GM20431 (cell line): ENCODE data around the gene LAPTM4A.
"Not testable (repeated sequence)": the region's sequence is repeated elsewhere in the genome, so short reads cannot be mapped to it uniquely, and the experiment has no call there.

Source experiments
- in situ Hi-C: fragments of 300-500 bp; cut with MseI, MboI; formaldehyde crosslinking; loops from one replicate; pipeline ENCODE4 v1.15.0; 2020; ENCODE audit warnings: low sequenced_read_pairs; ENCODE audit not compliant: unreplicated experiment

Gene LAPTM4A

DNA sequence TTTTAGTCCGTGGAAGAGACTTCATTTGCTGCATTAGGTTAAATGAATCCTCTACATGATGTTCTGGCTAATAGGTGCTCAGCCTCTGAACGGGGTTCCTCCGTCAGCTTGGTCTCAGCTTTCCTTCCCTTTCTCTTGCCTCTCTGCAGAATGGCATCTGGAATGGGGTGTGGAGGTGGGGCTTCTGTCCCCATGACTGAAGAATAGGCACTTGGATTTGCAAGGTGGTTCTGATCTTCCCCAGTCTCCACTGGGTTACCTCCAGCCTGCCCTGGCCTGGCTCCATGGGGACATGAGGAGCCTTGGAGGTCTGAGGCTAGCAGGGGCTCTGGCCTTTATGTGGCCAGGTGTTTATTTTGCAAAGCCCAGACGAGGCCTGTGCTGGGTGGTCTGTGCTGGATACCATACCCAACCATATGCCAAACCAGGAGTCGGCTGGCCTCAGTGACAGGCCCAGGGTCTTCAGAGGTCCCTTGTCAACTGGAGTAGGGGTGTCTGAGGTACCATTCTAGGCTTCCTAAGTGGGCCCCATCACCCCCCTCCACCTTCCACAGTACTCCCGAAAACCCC, 28.2 kb upstream of the LAPTM4A start:
- in situ Hi-C loops: no loop called here

DNA sequence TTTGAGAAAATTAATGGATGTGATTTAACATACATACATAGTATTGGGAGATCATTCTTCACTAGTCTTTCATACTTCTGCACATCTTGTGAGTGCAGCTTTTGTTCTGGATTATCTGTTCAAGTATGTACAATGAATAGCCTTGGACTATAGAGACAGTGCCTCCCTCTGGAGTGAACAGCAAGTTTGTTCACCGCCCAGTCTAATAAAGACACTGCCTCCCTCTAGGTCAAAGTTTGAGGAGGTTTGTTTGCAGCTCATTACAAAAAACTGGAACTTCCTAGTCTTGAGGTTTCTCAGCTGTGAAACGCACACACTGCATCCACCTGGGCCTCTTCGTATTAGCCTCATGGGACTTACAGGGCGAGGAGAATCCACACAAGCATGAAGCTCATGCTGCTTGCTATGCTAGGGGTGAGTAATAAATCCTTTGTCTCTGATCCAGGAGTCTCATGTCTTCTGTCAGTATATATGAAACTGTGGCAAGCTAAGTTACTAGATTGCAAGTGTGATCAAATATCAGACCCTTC, 26.0 kb upstream of the LAPTM4A start:
- in situ Hi-C loops: no loop called here

DNA sequence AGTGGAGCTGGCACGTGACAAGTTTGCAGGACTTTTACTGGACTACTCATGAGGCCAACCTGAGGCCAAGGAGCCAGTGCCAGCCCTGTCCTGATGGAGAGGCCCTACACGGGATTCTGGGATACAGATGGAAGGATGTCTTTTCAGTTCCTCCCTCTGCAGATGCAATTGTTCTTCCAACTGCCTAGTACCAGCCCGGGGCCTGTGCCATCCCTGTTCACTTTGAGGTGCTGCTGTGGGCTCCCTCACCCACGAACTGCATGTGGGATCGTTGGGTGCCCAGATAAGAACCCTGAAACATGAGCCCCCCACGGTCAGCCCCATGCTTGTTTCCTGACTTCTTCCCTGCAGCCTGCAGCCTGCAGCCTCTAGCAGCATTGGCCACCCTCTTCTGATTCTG, 25.3 kb upstream of the LAPTM4A start:
- in situ Hi-C loops: no loop called here

DNA sequence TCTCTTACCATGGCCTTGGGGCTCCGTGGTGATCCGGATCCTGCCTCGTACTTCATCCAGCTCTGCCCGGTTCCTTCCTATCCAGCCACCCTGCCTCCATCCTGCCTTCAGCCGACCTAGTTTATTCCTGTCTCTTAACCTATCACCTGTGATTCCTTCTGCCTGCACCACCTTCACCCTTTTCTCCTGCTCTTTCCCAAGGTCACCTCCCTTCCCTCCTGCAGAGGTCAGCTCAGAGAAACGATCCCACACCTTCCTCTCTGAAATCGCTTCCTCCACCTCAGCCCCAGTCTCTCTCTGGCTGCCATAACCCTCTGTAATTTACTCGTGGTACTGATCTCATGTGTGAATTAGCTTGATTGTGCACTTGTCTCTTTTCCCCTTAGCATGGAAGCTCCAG, 23.5 kb upstream of the LAPTM4A start:
- in situ Hi-C loops: no loop called here

DNA sequence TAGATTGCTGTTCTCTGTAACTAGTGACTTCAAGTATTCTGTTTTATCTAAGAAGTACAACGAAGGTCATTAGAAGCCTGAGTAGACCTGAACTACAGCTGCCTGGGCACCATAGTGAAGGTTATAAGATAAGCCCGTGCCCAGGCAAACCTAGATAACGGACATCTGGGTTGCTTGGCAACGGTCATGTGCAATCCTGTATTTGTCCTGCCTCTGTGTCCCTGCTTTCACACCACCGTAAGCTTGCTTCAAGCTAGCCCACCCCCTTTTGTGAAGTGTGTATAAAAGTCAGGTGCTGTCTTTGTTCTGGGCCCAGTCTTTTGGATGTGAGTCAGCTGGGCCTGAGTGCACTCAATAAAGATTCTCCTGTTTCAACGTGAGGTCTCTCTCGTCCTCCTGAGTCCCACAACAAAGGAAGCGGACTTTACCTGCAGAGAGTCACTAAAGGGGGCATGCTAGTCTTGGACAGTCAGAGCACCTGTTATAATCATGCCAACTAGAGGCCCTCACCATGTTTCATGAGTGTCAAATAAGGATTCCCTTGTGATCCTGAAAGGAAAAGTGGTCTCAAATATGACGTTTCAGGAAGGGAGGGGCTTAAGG, 22.7 kb upstream of the LAPTM4A start:
- in situ Hi-C loops: not testable (repeated sequence)

DNA sequence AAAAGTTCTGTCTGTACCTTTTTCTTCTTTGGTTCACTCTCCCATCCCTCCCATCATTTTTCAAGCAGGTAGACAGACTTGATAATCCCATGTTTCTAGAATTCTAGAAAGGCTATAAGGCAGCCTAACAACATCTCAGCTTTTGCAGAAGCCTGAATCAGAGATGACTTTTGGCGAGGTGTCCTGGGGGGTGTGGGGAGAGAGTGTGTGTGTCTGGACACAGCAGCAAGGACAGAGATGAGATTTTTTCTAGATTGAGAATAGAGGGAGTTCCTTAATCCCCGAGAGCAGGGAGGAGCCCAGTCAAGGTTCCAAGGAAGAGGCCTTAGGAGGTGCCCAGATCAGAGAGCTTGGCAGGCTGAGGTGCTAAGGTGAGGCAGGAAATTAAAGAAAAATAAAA, 22.0 kb upstream of the LAPTM4A start:
- in situ Hi-C loops: no loop called here

DNA sequence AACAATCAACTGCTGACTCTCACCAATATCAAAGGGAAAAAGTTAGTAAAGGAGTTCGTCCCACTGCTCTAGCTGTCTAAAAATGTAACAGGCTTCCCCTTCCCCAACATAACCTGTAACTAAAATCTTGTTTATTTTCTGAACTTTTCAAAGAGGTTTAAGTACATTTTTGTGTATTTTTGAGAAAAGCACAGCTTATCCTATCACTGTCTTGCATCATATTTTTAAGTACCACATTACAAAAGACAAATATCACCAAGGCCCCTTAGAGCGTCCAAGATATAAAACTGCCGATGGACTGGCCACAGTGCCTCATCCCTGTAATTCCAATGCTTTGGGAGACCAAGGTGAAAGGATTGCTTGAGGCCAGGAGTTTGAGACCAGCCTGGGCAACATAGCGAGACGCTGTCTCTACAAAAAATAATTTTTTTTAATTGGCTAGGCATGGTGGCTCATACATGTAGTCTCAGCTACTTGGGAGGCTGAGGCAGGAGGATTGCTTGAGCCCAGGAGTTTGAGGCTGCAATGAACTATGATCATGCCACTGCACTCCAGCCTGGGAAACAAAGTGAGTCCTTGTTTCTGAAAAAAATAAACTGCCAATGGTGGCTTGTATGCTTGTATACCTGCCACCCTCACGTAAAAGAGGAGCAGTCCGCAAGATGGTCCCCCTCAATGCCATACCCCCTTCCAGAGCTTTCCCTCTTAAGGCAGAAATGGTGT, 21.2 kb upstream of the LAPTM4A start:
- in situ Hi-C loops: no loop called here

DNA sequence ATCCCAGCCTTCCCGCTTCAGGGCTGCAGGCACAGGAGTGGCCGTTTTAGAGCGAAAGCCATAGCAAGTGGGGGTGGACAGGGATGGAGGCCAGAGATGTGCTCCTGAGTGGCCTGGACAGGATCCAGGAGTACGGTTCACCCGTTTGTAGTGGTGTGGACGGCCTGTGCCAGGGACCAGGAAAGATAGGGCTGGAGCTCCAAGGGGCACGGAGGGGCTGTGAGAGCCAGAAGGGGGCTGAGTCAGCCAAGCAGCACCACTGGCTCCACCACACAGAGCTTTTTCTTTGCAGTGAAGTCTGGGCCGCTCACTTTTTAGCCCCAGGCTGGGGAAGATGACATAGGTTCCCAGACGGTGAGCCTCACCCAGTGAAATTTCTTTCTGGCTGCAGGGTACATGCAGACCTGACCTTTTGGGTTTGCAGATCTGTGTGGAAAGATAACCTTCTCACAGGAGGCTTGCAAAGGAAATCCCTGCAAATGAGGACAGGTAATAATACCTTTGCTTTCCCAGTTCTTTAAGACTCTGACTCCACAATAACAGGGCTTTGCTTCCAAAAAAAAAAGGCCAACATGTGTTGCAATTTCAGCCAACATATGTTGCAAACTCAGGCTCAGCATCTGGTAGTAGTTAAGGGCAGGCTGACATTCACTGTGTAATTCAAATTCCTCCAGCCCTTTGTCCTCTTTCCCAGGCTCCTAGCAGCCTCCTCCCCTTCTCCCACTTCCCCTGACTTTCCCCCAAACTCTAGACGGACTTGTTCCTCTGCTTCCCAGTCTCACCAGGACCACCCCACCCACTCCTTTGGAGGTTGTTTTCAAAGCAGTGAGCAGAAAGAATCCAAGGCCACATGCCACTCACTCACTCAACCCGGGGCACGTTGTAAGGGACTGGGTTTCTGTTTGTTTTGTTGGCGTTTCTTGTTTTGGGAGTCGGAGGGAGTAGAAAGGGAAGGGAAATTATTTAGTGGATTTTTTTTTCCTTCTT, 20.3 kb upstream of the LAPTM4A start:
- in situ Hi-C loops: no loop called here

DNA sequence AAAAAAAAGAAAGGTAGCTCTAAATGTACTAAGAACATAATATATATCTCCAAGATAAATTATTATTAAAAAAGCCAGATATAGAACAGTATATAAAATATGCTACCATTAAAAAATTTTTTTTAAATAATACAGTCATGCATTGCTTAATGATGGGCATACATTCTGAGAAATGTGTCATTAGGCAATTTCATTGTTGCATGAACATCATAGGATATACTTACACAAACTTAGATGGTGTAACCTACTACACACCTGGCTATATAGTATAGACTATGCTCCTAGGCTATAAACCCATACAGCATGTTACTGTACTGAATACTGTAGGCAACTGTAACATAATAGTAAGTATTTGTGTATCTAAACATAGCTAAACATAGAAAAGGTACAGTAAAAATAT, 18.3 kb upstream of the LAPTM4A start:
- in situ Hi-C loops: no loop called here

DNA sequence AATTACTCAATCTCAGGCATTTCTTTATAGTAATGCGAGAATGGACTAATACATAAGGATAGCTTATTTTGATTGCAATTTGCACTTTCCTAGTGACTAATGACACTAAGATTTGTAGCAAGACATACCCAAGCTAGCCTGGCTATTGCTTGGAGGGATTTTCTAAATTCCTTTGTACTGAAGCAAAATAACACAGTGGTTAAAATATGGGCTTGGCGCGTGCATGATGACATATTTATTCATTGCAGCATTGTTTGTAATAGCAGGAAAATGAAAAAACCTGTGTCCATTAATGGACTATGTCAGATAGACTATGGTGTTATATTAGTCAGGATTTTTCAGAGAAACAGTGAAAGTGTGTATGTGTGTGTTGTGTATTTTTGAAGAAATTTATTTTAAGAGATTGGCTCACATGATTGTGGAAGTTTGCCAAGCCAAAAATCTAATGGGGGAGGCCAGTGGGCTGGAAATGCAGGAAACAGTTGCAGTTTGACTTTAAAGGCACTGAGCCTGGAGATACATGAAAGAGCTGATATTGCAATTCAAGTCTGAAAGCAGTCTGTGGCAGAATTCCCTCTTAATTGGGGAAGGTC, 16.7 kb upstream of the LAPTM4A start:
- in situ Hi-C loops: no loop called here

DNA sequence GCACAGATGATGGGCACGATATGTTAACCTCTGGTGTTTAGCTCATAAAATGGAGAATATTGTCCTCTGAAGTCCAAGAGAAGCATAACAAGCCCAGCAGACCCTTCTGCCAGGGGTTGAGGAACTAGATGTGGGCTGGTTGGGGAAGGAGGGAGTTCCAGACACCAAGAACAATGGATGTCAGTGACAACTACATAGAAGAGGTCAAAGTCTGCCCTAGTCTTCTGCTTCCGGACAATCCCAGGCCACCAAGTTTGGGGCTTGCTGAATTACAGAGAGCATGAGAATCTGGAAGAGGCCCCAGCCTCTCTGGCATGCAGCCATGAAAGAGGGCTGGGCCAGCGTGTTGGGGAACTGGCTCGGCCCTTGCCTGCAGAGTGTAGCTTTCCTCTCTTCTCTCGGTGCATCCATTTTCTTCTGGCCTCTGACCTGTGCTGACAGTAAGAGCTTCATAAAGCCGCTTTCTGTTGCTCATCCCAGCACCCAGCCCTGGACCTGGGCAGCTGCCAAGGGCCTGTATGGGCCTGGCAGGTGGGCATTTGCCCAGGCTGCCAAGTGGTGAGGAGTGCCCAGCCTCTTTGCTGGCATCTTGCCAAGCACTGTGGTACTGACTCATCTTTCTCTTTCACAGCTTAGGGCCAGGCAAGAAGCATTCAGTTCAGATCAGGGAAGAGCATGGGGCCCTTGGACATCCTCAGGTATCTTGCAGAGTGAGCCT, 14.6 kb upstream of the LAPTM4A start:
- in situ Hi-C loops: no loop called here

DNA sequence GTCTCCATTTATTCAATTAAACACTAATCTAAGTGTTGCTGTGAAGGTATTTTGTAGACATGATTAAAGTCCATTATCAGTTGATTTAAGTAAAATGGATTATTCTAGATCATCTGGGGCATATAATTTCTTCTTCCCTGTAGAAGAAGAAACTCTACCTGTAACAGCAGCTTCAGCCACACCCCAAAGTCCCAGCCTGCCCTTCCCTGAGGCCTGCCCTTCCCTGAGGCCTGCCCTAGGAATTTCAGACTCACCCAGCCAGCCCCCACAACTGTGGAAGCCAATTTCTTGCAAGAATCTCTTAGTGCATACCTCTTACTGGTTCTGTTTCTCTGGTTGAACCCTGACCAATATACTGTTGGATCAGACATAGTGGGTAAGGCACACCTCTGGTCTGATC, 13.4 kb upstream of the LAPTM4A start:
- in situ Hi-C loops: no loop called here

DNA sequence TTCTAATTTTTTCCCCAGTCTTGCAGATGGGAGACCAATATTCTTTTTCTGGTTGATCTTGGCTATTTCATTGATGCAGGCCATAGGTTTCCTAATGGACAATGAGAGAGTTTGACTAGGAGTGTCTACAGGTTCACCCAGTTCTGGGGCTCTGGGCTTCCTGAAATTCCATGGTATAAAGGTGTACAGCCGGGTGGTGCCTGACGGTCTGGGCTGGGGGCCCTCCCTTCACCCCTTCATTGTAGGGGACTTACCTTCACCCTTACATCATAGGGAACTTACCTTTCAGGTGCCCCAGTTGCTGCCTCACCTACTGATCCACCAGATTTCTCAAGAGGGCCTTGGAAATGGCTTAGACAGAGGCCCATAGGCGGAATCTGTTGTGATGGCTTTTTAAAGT, 13.0 kb upstream of the LAPTM4A start:
- in situ Hi-C loops: no loop called here

DNA sequence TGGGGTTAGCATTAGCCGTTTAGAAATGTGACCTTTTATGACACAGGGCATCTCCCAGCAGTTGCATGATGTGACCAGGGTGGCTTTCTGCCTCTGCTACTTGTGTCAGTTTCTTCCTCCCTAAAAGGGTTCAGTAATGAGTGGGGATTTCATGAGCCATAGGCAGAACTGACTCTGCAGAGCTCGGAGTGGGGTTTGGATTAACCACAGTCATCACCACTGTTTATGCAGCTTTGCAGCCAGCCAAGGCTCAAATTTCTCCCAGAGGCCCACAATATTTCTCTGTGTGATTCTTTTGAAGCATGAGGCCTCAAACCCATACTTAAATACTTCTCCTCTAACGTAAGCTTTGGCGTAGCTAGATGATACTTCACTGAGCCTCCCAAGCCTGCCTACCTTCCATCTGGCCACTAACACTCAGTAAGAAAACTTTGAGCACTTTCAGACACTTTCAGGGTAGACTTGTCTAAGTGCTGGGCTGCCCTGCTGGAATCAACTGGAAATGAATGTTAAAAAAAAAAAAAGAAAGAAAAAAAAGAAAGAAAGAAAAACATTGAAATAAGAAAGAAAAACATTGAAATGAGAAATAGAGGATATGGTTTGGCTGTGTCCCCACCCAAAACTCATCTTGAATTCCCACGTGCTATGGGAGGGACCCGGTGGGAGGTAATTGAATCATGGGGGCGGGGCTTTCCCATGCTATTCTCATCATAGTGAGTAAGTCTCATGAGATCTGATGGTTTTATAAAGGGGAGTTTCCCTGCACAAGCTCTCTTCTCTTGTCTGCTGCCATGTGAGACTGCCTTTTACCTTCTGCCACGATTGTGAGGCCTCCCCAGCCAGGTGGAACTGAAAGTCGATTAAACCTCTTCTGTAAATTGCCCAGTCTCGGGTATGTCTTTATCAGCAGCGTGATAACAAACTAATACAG, 11.5 kb upstream of the LAPTM4A start:
- in situ Hi-C loops: no loop called here

DNA sequence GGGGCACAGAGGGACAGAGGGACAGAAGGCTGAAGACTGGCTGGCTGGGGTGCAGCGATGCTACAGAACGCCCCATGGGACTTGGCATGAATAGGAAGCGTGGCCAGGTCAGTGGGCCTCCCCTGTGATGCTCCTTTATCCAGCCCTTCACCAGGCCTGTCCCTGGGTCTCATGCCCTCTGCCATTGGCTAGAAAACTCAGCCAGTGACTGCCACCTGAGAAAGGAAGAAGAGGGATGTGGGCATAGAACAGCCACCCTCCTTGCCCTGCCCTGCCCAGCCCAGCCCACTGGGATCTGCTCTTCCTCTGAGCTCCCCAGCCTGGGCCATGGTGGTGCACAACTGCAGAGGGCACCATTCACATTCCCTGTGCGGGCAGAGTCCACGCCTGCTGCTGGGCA, 10.5 kb upstream of the LAPTM4A start:
- in situ Hi-C loops: no loop called here

DNA sequence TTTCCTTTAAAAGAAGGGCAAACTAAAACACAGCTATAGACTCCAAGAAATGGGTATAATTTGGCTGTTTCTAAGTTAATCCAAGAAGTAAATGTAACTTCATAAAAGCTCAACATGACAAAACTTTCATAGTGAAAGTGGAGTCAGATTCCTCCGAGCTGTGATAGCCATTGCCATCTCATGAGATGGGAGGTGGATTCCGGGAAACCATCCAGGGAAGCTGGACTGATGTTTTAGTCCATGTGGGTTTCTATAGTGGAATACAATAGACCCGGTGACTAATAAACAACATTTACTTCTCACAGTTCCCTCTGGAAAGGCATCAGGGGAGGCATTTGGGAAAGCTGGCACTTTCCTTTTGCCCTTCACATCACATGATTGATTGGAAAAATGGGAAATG, 10.0 kb upstream of the LAPTM4A start:
- in situ Hi-C loops: no loop called here

DNA sequence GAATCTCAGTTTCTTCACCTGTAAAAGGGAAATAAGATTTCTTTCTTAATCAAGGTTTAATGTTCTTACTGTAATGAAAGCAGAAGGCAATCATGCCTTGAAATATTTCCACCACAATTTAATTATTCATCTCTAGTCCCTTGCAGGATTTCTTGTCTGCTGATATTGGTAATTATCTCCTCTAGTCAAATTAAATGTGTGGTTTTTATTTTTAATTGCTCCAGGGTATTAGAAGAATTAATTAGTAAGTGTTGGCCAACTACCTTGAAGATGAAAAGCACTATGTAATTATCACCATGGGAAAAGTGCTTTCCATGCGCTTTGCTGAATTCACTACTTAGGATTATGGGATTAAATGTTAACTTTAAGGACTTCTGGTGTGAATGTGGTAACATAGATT, 8.7 kb upstream of the LAPTM4A start:
- in situ Hi-C loops: no loop called here

DNA sequence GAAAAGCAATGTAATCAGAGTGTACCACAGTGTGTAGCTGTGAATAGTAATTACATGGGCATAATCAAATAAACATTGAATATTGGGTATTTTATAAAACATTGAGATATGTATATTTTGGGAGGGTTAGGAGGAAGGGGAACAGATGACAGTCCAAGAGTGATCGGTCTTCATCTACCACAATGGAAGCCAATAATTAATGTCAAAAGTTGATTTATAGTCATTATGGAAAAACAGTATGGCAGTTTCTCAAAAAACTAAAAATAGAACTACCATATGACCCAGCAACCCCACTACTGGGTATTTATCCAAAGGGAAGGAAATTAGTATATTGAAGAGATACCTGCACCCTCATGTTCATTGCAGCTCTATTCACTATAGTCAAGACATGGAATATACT, 5.8 kb upstream of the LAPTM4A start:
- in situ Hi-C loops: no loop called here
